Esophagus muscularis mucosa (tissue), 4 donors: ENCODE data around the gene EPN1. TPM values are rescaled to one million over a fixed set of nuclear protein-coding genes. Genes with fewer than 3 reads are reported as not detected.

Experiments
- DNase-seq: peaks from one replicate; pipeline ENCODE4 v3.0.0-alpha.2; 2017; ENCODE audit errors: extremely low spot score
- H3K27ac ChIP-seq, 4 donors: fragments of 200-600 bp; sonication (generic); replicated peaks in 1 of 4; 1 replicate in 3 of 4; 2 replicates in 1 of 4; pipeline ENCODE4 v1.5.1; 2016 to 2019; ENCODE audit warnings: mild to moderate bottlenecking in 1 of 4
- H3K27me3 ChIP-seq, 4 donors: fragments of 200-600 bp; sonication (generic); one replicate each; pipeline versions ENCODE4 v1.5.1 to v1.6.0; 2016 to 2019
- H3K36me3 ChIP-seq, 4 donors: fragments of 200-600 bp; sonication (generic); one replicate each; pipeline ENCODE4 v1.5.1; 2016 to 2019
- H3K4me1 ChIP-seq, 4 donors: fragments of 200-600 bp; sonication (generic); one replicate each; pipeline ENCODE4 v1.5.1; 2016 to 2019
- H3K4me3 ChIP-seq, 4 donors: fragments of 200-600 bp; sonication (generic); 1 replicate in 2 of 4; 2 replicates in 2 of 4; pipeline ENCODE4 v1.5.1; 2016 to 2019; ENCODE audit warnings: mild to moderate bottlenecking in 4 of 4, moderate library complexity in 1 of 4
- H3K9me3 ChIP-seq, 4 donors: fragments of 200-600 bp; sonication (generic); 1 replicate in 3 of 4; 2 replicates in 1 of 4; pipeline ENCODE4 v1.5.1; 2016 to 2019
- CTCF ChIP-seq, 3 experiments: fragments of 200-600 bp in 2 of 3; fragments of 450-650 bp in 1 of 3; sonication (generic) in 2 of 3; IDR thresholded peaks; one replicate each; pipeline ENCODE4 v1.5.1; 2017 to 2019; ENCODE audit warnings: antibody characterized with exemption in 3 of 3, mild to moderate bottlenecking in 2 of 3, moderate library complexity in 1 of 3
- EP300 ChIP-seq: sonication (generic); formaldehyde crosslinking; IDR thresholded peaks from one replicate; pipeline ENCODE4 v1.6.1; 2017; ENCODE audit warnings: antibody characterized with exemption
- POLR2A ChIP-seq: fragments of 450-650 bp; IDR thresholded peaks from one replicate; pipeline ENCODE4 v1.6.1; 2017; ENCODE audit warnings: antibody characterized with exemption, moderate library complexity, mild to moderate bottlenecking, low read depth
- POLR2AphosphoS5 ChIP-seq, 2 donors: sonication (generic); formaldehyde crosslinking; IDR thresholded peaks; one replicate each; pipeline ENCODE4 v1.6.1; 2017; ENCODE audit warnings: antibody characterized with exemption in 2 of 2
- WGBS: methylation state at CpG from one replicate; pipeline ENCODE4 v1.1.5; 2018; 5-methylcytosine and 5-hydroxymethylcytosine counted together
- intact Hi-C: fragments of 100-400 bp; cut with DNase I; formaldehyde crosslinking; loops from one replicate; pipeline ENCODE4 v1.15.1; 2023
- total RNA-seq, 4 donors: library from RNA; depleted of rRNA; stranded (reverse); fragments of >200 nt; gene quantifications; one replicate each; pipeline versions ENCODE4 v1.1.0 to v1.2.1, GENCODE V29; 2016

Gene EPN1
- total RNA-seq, 4 donors from 2014 or later: 30.7 to 176 (median 104) TPM

DNA sequence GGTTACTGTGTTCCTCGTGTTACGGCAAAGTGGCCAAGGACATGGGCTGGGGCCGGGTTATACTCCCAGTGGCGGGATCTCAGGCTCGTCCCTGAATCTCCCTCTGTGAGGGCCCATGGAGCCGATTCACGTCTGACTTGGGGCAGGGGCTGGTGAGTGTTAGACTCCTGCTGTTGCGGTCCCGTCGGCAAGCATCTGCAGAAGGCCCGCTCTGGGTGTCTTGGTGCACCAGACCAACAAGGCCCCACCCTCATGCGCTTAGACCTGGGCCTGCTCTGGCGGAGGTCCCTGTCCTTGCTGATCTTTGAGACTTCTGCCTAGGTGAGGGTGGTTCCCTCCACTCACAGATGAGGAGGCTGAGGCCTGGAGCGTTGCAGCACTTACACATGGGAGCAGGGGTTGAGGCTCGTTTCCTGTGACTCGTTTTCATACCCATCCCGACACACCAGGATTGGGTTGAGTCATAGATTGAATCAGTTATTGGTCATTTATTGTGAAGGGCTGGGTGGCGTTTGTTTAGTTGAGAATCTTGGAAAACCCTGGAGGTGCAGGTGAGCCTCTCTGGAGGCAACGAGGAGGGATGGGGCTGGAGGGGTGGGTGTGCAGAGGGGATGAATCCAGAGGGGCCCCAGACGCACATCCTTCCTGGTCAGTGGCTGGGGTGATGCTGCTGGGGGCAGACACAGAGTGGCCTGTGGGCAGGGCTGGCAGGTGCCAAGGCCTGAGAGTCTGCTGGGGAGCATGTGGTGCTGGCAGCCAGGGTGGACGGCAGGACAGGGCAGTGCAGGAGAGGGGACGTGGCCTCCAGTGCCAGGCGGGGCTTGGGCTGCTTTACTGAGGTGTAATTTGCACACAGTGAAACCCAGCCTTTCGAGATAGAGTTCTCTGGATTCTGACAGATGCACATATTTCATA is 4.6 kb downstream of the EPN1 start:
- intact Hi-C loops: no loop called here
- H3K4me1 ChIP-seq: peaks cover 33 to 74% (median 52%) of the 10 kb centered on the region in 4 donors

DNA sequence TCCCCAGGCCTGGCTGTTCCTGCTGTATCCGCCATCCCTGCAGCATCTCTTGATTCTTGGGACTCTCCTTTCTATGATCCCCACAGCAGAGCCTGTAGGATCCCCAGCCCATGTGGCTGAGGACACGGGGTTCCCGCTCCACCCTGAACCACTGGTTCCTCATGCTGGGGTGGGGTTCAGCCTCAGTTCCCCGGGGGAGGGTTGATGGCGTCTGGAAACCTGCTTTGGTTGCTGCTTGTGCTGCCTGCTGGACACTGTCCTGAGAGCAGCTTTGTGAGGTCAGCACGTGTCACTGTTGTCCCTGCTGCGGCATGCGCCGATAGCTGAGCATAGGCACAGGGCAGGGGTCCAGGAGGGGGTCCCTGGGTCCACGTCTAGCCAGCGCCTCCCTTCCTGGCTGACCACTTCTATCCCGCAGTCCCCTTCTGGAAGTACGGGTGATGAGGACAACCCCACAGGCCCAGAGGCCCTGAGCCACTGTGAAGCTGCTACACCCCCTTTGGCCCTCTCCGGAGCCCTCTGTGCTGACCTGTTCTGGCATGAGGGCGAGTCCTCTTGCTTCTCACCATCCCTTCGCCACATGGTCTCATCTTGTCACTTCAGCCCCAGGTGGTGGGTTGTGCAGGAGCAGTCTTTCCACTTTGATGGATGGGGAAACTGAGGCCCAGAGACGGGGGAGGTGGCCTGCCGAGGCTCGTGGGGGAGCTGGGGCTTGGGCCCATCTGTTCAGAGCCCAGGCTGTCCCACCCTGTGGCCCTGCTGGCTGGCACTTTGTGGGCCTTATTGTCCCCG is 5.5 kb downstream of the EPN1 start:
- peaks cover 32 to 78% (median 50%) of the 10 kb centered on the region in 4 donors for H3K4me1 ChIP-seq
- no peak for DNase-seq
- intact Hi-C loops: no loop called here
- H3K9me3 ChIP-seq: no peaks in the 10 kb centered on the region
- no peak overlapping the region for H3K4me3 ChIP-seq
- H3K27ac ChIP-seq: no peak overlapping the region
- 90% methylated on average over 18 of the region's 20 CpGs for WGBS
- H3K27me3 ChIP-seq: no peaks in the 10 kb centered on the region
- H3K36me3 ChIP-seq: peaks cover 35 to 81% (median 76%) of the 10 kb centered on the region in 4 donors
- TF ChIP-seq EP300 (no peak), CTCF (IDR thresholded peaks at IDR 0.05) (no peak), POLR2AphosphoS5 (IDR thresholded peaks at IDR 0.05) (no peak), POLR2A (no peak)

More for the DNA sequence above, 4.6 kb downstream of the EPN1 start:
- H3K4me3 ChIP-seq: no peak overlapping the region
- DNase-seq: no peak
- WGBS: 79% methylated on average over 11 of the region's 24 CpGs
- H3K27me3 ChIP-seq: no peaks in the 10 kb centered on the region
- no peak overlapping the region for H3K27ac ChIP-seq
- H3K36me3 ChIP-seq: peaks cover 26 to 72% (median 67%) of the 10 kb centered on the region in 4 donors
- TF ChIP-seq CTCF (IDR thresholded peaks at IDR 0.05) (no peak), POLR2AphosphoS5 (IDR thresholded peaks at IDR 0.05) (no peak), POLR2A (no peak), EP300 (no peak)
- no peaks in the 10 kb centered on the region for H3K9me3 ChIP-seq

- peaks cover 39 to 90% (median 85%) of the 10 kb centered on the region in 4 donors for H3K36me3 ChIP-seq
Measured at GRCh38 chr19:55681131-55682092, 6.4 kb downstream of the EPN1 start.

More at GRCh38 chr19:55681131-55682092, 6.4 kb downstream of the EPN1 start:
- Histone ChIP-seq H3K4me3 (no peak overlapping the region), H3K27ac (no peak overlapping the region), H3K9me3 (no peaks in the 10 kb centered on the region), H3K27me3 (no peaks in the 10 kb centered on the region), H3K4me1 (peaks cover 27 to 76% (median 44%) of the 10 kb centered on the region in 4 donors)
- 79% methylated on average over 9 of the region's 9 CpGs for WGBS
- intact Hi-C loops: no loop called here
- no peak for DNase-seq
- TF ChIP-seq POLR2AphosphoS5 (IDR thresholded peaks at IDR 0.05): no peak
- no peak for TF ChIP-seq POLR2A
- no peak for TF ChIP-seq CTCF (IDR thresholded peaks at IDR 0.05)
- no peak for TF ChIP-seq EP300
